ENCODE data around the gene CCT8.

CCT8 gene

DNA sequence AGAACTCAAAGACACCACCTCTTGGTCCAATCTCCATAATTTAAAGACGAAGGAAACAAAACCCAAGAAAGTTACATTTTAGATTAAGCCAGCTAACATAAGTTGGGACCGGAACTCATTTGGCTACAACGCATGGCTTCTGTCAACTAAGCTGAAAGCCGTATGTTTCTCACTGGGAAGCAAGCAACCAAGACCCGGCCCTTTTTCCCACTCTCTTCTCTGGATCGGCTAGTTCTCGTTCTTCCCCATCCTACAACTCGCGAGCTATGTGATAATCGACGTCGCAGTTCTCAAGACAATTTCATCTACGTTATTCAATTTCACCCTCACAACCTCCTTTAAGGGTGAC, 601 bp downstream of the CCT8 start:
- in situ Hi-C loops (cut with MboI; ENCODE audit: low sequenced_read_pairs, unreplicated experiment), result no loop called here
- no peak for TF ChIP-seq CTCF (IDR thresholded peaks at IDR 0.05; ENCODE audit: borderline replicate concordance, control extremely low read depth, extremely low read depth, insufficient read depth, missing control alignments)
- DNase-seq (ENCODE audit: low spot score), result no peak

- TF ChIP-seq CTCF (IDR thresholded peaks at IDR 0.05; ENCODE audit: borderline replicate concordance, control extremely low read depth, extremely low read depth, insufficient read depth, missing control alignments), result no peak
- in situ Hi-C loops (cut with MboI; ENCODE audit: low sequenced_read_pairs, unreplicated experiment), result no loop called here
- peak; percentile 47 for DNase-seq (ENCODE audit: low spot score)
These were observed 8.5 kb downstream of the CCT8 start for GRCh38 chr21:29064850-29065481.

GRCh38 chr21:29056538-29057050, 16.9 kb downstream of the CCT8 start:
- in situ Hi-C loops (cut with MboI; ENCODE audit: low sequenced_read_pairs, unreplicated experiment), result no loop called here
- DNase-seq (ENCODE audit: low spot score), result no peak
- TF ChIP-seq CTCF (IDR thresholded peaks at IDR 0.05; ENCODE audit: borderline replicate concordance, control extremely low read depth, extremely low read depth, insufficient read depth, missing control alignments), result no peak

- no peak for TF ChIP-seq CTCF (IDR thresholded peaks at IDR 0.05; ENCODE audit: borderline replicate concordance, control extremely low read depth, extremely low read depth, insufficient read depth, missing control alignments)
- DNase-seq (ENCODE audit: low spot score), result no peak
- in situ Hi-C loops (cut with MboI; ENCODE audit: low sequenced_read_pairs, unreplicated experiment), result no loop called here
These were observed 17.4 kb downstream of the CCT8 start for GRCh38 chr21:29056005-29056404.

DNA sequence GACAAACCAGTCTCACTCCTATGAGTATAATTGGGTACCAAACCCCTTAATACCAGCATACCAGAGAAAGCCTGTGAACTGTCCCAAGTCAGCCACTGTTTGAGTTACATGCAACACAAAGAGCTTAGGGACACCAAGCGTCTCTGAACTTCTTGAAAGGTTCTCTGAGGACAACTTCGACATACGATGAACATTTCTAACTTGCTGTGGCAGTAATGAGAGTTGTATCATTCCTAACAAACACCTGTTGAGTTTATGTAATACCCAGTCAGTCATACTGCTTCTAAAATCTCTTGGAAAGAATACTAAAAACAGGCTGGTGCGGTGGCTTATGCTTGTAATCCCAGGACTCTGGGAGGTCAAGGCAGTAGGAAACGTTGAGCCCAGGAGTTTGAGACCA, 18.4 kb downstream of the CCT8 start:
- in situ Hi-C loops (cut with MboI; ENCODE audit: low sequenced_read_pairs, unreplicated experiment), result no loop called here
- TF ChIP-seq CTCF (IDR thresholded peaks at IDR 0.05; ENCODE audit: borderline replicate concordance, control extremely low read depth, extremely low read depth, insufficient read depth, missing control alignments), result no peak
- no peak for DNase-seq (ENCODE audit: low spot score)

DNA sequence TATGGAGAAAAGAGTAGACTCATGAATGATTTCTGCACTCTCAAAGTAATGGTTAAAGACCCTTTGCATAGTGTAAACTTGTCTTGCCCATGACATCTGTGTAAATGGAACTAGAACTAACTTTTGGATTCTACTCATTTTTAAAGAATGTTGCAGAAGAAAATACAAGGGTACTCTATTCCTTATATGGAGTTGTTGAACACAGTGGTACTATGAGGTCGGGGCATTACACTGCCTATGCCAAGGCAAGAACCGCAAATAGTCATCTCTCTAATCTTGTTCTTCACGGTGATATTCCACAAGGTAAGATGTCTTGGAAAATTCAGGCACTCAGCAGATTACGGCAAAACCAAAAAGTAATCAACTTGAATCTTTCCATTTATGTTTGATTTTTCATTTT, 19.8 kb downstream of the CCT8 start:
- in situ Hi-C loops (cut with MboI; ENCODE audit: low sequenced_read_pairs, unreplicated experiment), result no loop called here
- no peak for TF ChIP-seq CTCF (IDR thresholded peaks at IDR 0.05; ENCODE audit: borderline replicate concordance, control extremely low read depth, extremely low read depth, insufficient read depth, missing control alignments)
- DNase-seq (ENCODE audit: low spot score), result no peak
